Ovary (tissue), 9 donors: ENCODE data around the gene C1orf198. TPM values are rescaled to one million over a fixed set of nuclear protein-coding genes. Genes with fewer than 3 reads are reported as not detected.

Experiments
- DNase-seq, 5 donors: peaks; one replicate each; pipeline ENCODE4 v3.0.0-alpha.2; 2019 to 2020
- H3K27ac ChIP-seq, 2 donors: fragments of 200-600 bp; one replicate each; pipeline versions ENCODE4 v1.5.1 to v1.8.0; 2019 to 2022
- H3K27me3 ChIP-seq: fragments of 200-600 bp; one replicate; pipeline ENCODE4 v1.8.0; 2022
- H3K36me3 ChIP-seq: fragments of 200-600 bp; sonication (generic); one replicate; pipeline ENCODE4 v1.5.1; 2019
- H3K4me1 ChIP-seq: one replicate; pipeline ENCODE4 v1.8.1; 2013; ENCODE audit warnings: mild to moderate bottlenecking, moderate library complexity; ENCODE audit not compliant: insufficient read depth
- H3K4me3 ChIP-seq: fragments of 200-600 bp; sonication (generic); one replicate; pipeline ENCODE4 v1.5.1; 2017
- H3K9me3 ChIP-seq, 2 donors: fragments of 200-600 bp in 1 of 2; sonication (generic) in 1 of 2; one replicate each; pipeline versions ENCODE4 v1.5.1 to v1.8.1; 2013 to 2019; ENCODE audit warnings: mild to moderate bottlenecking in 1 of 2, moderate library complexity in 1 of 2
- EP300 ChIP-seq: sonication (generic); formaldehyde crosslinking; IDR thresholded peaks from one replicate; pipeline ENCODE4 v1.6.1; 2017; ENCODE audit warnings: antibody characterized with exemption
- POLR2A ChIP-seq: fragments of 450-650 bp; IDR thresholded peaks from one replicate; pipeline ENCODE4 v1.6.1; 2017; ENCODE audit warnings: antibody characterized with exemption, mild to moderate bottlenecking, moderate library complexity
- WGBS, 3 donors: extraction: QIAGEN DNeasy Blood & Tissue Kit in 1 of 3; methylation state at CpG; one replicate each; pipeline versions ENCODE4 v1.1.5 to v1.1.7; 2013 to 2017; 5-methylcytosine and 5-hydroxymethylcytosine counted together
- intact Hi-C, 4 donors: fragments of 100-400 bp; cut with DNase I; formaldehyde crosslinking; loops; one replicate each; pipeline versions ENCODE4 v1.11.0 to v1.15.1; 2022 to 2023
- polyA plus RNA-seq, 2 donors: library from polyadenylated mRNA; stranded (reverse); fragments of 200-250 nt in 1 of 2; fragments of 350-450 nt in 1 of 2; fragmentation: Illumina TruSeq in 1 of 2; extraction: RNeasy Lipid Tissue Mini Kit (QIAGEN cat#74804) in 1 of 2; gene quantifications; one replicate each; pipeline ENCODE4 v1.2.3, GENCODE V29; 2013 to 2014
- total RNA-seq, 7 donors: library from RNA; depleted of rRNA in 2 of 7; stranded (reverse); fragments of >200 nt in 2 of 7; fragmentation: NEBNext Ultra II Directional in 3 of 7; extraction: Animal tissue kit (Norgen Biotek cat#: 25700) in 3 of 7; gene quantifications; one replicate each; pipeline versions ENCODE4 v1.1.0 to v1.2.4, GENCODE V29; 2016 to 2023
- TF ChIP-seq, protein P1 (sequence below), 3 donors: fragments of 450-650 bp in 2 of 3; fragments of 200-600 bp in 1 of 3; IDR thresholded peaks; one replicate each; pipeline versions ENCODE4 v1.5.1 to v1.8.0; 2016 to 2022; ENCODE audit warnings: antibody characterized with exemption in 3 of 3, mild to moderate bottlenecking in 1 of 3
- donor health status: DM: no; HTN: no; CAD: no; lungs with moderate emphysema.
- donor health status: DM: no; HTN: no; CAD: no.
- donor health status: Bipolar disorder and iron deficiency.
- donor health status: DM: yes; HTN: yes; CAD: no.
- donor health status: DM: no; HTN: no; CAD: no.
- donor health status: DM: yes; HTN: yes; CAD: no.

Gene C1orf198
- total and polyA plus RNA-seq, 9 donors: 34.0 to 60.8 (median 43.4) TPM

DNA sequence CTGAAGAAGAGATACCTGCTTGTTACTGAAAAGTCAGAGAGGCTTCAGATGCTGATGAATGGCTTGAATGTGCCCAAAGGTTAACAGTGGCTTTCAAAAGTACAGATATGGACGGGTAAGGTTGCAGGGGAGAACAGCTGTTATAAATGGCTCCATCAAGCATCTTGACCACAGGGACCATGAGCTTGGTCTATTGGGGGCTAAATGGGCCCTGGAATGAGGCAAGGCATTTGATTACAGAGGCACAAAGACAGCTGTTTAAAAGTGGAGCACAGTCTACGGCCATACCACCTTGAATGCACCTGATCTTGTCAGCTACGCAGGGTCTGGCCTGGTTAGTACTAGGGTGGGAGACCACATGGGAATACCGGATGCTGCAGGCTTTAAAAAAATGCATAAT, 48.3 kb downstream of the C1orf198 start:
- Histone ChIP-seq H3K9me3 (no peaks in the 10 kb centered on the region), H3K27me3 (no peaks in the 10 kb centered on the region), H3K27ac (no peak overlapping the region), H3K4me3 (no peak overlapping the region), H3K4me1 (peaks cover 4% of the 10 kb centered on the region), H3K36me3 (no peaks in the 10 kb centered on the region)
- no peak for DNase-seq
- TF ChIP-seq, protein P1, sequence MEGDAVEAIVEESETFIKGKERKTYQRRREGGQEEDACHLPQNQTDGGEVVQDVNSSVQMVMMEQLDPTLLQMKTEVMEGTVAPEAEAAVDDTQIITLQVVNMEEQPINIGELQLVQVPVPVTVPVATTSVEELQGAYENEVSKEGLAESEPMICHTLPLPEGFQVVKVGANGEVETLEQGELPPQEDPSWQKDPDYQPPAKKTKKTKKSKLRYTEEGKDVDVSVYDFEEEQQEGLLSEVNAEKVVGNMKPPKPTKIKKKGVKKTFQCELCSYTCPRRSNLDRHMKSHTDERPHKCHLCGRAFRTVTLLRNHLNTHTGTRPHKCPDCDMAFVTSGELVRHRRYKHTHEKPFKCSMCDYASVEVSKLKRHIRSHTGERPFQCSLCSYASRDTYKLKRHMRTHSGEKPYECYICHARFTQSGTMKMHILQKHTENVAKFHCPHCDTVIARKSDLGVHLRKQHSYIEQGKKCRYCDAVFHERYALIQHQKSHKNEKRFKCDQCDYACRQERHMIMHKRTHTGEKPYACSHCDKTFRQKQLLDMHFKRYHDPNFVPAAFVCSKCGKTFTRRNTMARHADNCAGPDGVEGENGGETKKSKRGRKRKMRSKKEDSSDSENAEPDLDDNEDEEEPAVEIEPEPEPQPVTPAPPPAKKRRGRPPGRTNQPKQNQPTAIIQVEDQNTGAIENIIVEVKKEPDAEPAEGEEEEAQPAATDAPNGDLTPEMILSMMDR (IDR thresholded peaks at IDR 0.05): no peak
- TF ChIP-seq EP300: no peak
- no peak for TF ChIP-seq POLR2A
- 91 to 94% (median 94%) methylated on average over 4 of the region's 4 CpGs for WGBS, 3 donors
- intact Hi-C loops: no loop called here

DNA sequence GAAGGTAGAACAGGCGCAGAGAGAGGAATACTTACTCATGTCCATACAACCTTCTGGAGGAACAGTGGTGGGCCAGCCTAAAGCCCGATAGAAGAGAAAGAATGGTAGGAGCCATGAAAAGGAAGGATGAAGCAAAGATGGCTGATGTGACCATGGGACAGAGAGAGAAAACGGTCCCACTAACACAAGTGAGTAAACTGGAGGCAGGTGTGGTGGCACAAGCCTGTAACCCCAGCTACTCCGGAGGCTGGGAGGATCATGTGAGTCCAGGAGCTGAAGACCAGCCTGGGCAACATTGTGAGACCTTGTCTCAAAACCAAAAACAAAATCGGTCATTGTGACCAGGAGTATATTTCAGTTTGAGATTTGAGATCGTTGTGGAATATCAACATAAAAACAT, 49.4 kb downstream of the C1orf198 start:
- 77 to 80% (median 77%) methylated on average over 6 of the region's 6 CpGs for WGBS, 3 donors
- no peak overlapping the region for H3K4me3 ChIP-seq
- no peaks in the 10 kb centered on the region for H3K27me3 ChIP-seq
- no peaks in the 10 kb centered on the region for H3K4me1 ChIP-seq
- intact Hi-C loops: no loop called here
- no peaks in the 10 kb centered on the region for H3K9me3 ChIP-seq
- H3K36me3 ChIP-seq: no peaks in the 10 kb centered on the region
- no peak overlapping the region for H3K27ac ChIP-seq
- TF ChIP-seq POLR2A (no peak), EP300 (no peak)
- TF ChIP-seq, protein P1 (IDR thresholded peaks at IDR 0.05): no peak
- no peak for DNase-seq

DNA sequence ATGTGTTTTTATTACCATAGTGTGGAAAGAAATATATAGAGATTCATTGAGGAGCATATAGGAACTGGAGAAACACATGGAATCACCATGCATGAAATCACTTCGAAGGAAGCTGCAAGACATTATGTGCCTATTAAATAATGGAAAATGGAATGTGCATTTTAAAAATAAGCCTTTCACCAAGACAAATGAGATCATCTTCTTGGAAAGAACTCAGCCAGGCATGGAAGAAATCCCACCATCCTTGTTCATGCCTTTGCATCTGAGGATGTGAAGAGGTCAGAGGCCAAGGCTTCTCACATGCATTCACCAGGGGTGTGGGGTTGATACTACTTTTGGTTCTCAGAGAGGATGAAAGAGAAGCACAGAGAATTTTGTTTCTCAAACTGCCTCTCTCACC, 50.0 kb downstream of the C1orf198 start:
- Histone ChIP-seq H3K27me3 (no peaks in the 10 kb centered on the region), H3K4me1 (no peaks in the 10 kb centered on the region), H3K27ac (no peak overlapping the region), H3K9me3 (no peaks in the 10 kb centered on the region), H3K4me3 (no peak overlapping the region), H3K36me3 (no peaks in the 10 kb centered on the region)
- TF ChIP-seq POLR2A (no peak), EP300 (no peak)
- TF ChIP-seq, protein P1 (IDR thresholded peaks at IDR 0.05): no peak
- intact Hi-C loops: no loop called here
- 8 to 20% (median 18%) methylated on average over 1 of the region's 1 CpG for WGBS, 3 donors
- no peak for DNase-seq

DNA sequence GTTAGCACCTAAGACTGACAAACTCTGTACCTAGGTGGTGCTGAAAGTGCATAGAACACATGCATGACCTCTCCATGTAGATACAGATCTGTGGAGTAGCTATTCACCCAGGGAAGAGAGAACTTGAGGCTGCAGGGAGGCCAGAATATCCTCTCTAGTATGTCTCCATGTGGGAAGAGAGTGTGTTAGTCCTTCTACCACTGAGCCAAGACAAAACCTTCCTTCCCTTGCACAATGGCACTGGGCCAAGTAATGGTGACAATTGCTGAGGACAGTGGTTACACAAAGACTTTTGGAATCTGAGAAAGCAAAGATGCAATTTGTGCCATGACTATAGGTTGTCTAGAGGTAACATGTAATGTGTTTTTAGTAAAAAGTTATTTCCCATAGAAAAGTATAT, 52.3 kb downstream of the C1orf198 start:
- TF ChIP-seq POLR2A (no peak), EP300 (no peak)
- TF ChIP-seq, protein P1 (IDR thresholded peaks at IDR 0.05): no peak
- DNase-seq: no peak

More for the DNA sequence above, 52.3 kb downstream of the C1orf198 start:
- Histone ChIP-seq H3K9me3 (no peaks in the 10 kb centered on the region), H3K4me3 (no peak overlapping the region), H3K27me3 (no peaks in the 10 kb centered on the region), H3K36me3 (no peaks in the 10 kb centered on the region), H3K27ac (no peak overlapping the region), H3K4me1 (no peaks in the 10 kb centered on the region)
- intact Hi-C loops: no loop called here
